Smooth muscle cell (in vitro differentiated cells): ENCODE data around the gene KCNJ12. TPM values are rescaled to one million over a fixed set of nuclear protein-coding genes. Genes with fewer than 3 reads are reported as not detected.
"Not testable (repeated sequence)": the region's sequence is repeated elsewhere in the genome, so short reads cannot be mapped to it uniquely, and the experiment has no call there.

Source experiments
- DNase-seq: peaks from one replicate; lab custom pipeline; 2025; ENCODE audit not compliant: unreplicated experiment; lab: John Stamatoyannopoulos, UW
- H2AFZ ChIP-seq: fragments of 200-600 bp; sonication (generic); 2 replicates; pipeline ENCODE4 v1.6.0; 2016; ENCODE audit warnings: antibody characterized with exemption, low read depth, mild to moderate bottlenecking
- H3F3A ChIP-seq: fragments of 200-600 bp; sonication (generic); 2 replicates; pipeline ENCODE4 v1.6.0; 2017; ENCODE audit warnings: antibody characterized with exemption, low read depth
- H3K27ac ChIP-seq: fragments of 200-600 bp; sonication (generic); 2 replicates; pipeline ENCODE4 v1.5.1; 2016; ENCODE audit warnings: low read depth, mild to moderate bottlenecking
- H3K27me3 ChIP-seq: fragments of 200-600 bp; sonication (generic); 2 replicates; pipeline ENCODE4 v1.6.1; 2016; ENCODE audit warnings: low read depth, mild to moderate bottlenecking
- H3K36me3 ChIP-seq: fragments of 200-600 bp; sonication (generic); 2 replicates; pipeline ENCODE4 v1.5.1; 2016; ENCODE audit warnings: low read depth
- H3K4me1 ChIP-seq: fragments of 200-600 bp; sonication (generic); 2 replicates; pipeline ENCODE4 v1.5.1; 2016; ENCODE audit warnings: low read depth
- H3K4me2 ChIP-seq: fragments of 200-600 bp; sonication (generic); 2 replicates; pipeline ENCODE4 v1.6.0; 2016; ENCODE audit warnings: mild to moderate bottlenecking
- H3K4me3 ChIP-seq: fragments of 200-600 bp; sonication (generic); 2 replicates; pipeline ENCODE4 v1.5.1; 2016; ENCODE audit warnings: mild to moderate bottlenecking
- H3K79me2 ChIP-seq: fragments of 200-600 bp; sonication (generic); 2 replicates; pipeline ENCODE4 v1.6.0; 2016; ENCODE audit warnings: low read depth, mild to moderate bottlenecking
- H3K9ac ChIP-seq: fragments of 200-600 bp; sonication (generic); 2 replicates; pipeline ENCODE4 v1.6.0; 2016; ENCODE audit warnings: low read depth
- H3K9me3 ChIP-seq: fragments of 200-600 bp; sonication (generic); replicated peaks from 2 replicates; pipeline ENCODE4 v1.5.1; 2016; ENCODE audit warnings: low read depth
- H4K20me1 ChIP-seq: fragments of 200-600 bp; sonication (generic); 2 replicates; pipeline ENCODE4 v1.6.0; 2016; ENCODE audit warnings: low read depth
- CTCF ChIP-seq: fragments of 200-600 bp; sonication (generic); IDR thresholded peaks from 2 replicates; pipeline ENCODE4 v1.5.1; 2017; ENCODE audit warnings: borderline replicate concordance, mild to moderate bottlenecking, antibody characterized with exemption; ENCODE audit not compliant: insufficient read depth, poor library complexity, severe bottlenecking
- WGBS: methylation state at CpG from one replicate; pipeline ENCODE4 v1.1.7; 2016; ENCODE audit warnings: low lambda C conversion rate; 5-methylcytosine and 5-hydroxymethylcytosine counted together
- polyA plus RNA-seq: library from polyadenylated mRNA; unstranded; fragments of >200 nt; fragmentation: Nextera tagmentation; extraction: Ambion mirVana; gene quantifications from 2 replicates; pipeline ENCODE4 v1.2.1, GENCODE V29; 2016
- total RNA-seq: library from RNA; depleted of rRNA; stranded (reverse); fragments of >200 nt; gene quantifications from 2 replicates; pipeline ENCODE4 v1.2.3, GENCODE V29; 2014

The KCNJ12 gene
- total and polyA plus RNA-seq, 2 experiments from 2014 or later = 0.04 to 0.18 TPM

- Histone ChIP-seq H3K36me3 (no peaks in the 10 kb centered on the region), H2AFZ (no peak overlapping the region), H3K4me3 (no peak overlapping the region), H3K27ac (no peak overlapping the region), H3K79me2 (no peaks in the 10 kb centered on the region), H3F3A (no peaks in the 10 kb centered on the region), H3K27me3 (no peaks in the 10 kb centered on the region), H3K9ac (no peak overlapping the region), H3K9me3 (no peaks in the 10 kb centered on the region), H3K4me1 (no peaks in the 10 kb centered on the region), H3K4me2 (no peak overlapping the region), H4K20me1 (no peaks in the 10 kb centered on the region)
- DNase-seq = no peak
- WGBS = 62% methylated on average over 7 of the region's 7 CpGs
- no peak for TF ChIP-seq CTCF
Observed at GRCh38 chr17:21339011-21339410, 37.1 kb upstream of the KCNJ12 start.

- H3K36me3 ChIP-seq, H4K20me1 ChIP-seq, H3K4me1 ChIP-seq, H3F3A ChIP-seq, H2AFZ ChIP-seq, H3K4me3 ChIP-seq, H3K27ac ChIP-seq, DNase-seq, H3K9ac ChIP-seq, H3K27me3 ChIP-seq, H3K4me2 ChIP-seq, H3K79me2 ChIP-seq, H3K9me3 ChIP-seq: not testable (repeated sequence)
- 90% methylated on average over 11 of the region's 11 CpGs for WGBS
Observed at GRCh38 chr17:21339571-21339970, 36.6 kb upstream of the KCNJ12 start.

- not testable (repeated sequence) for H3K79me2 ChIP-seq, H3K36me3 ChIP-seq
- WGBS = 93% methylated on average over 6 of the region's 6 CpGs
Observed at GRCh38 chr17:21340407-21340806, 35.8 kb upstream of the KCNJ12 start.

GRCh38 chr17:21341279-21341678, 34.9 kb upstream of the KCNJ12 start:
- H3K36me3 ChIP-seq, H3F3A ChIP-seq, H3K4me2 ChIP-seq, H2AFZ ChIP-seq, H3K9me3 ChIP-seq, H3K27me3 ChIP-seq, DNase-seq, H3K4me3 ChIP-seq, H3K4me1 ChIP-seq, H3K79me2 ChIP-seq, H4K20me1 ChIP-seq, H3K27ac ChIP-seq, H3K9ac ChIP-seq: not testable (repeated sequence)
- 80% methylated on average over 4 of the region's 4 CpGs for WGBS

More at GRCh38 chr17:21340407-21340806, 35.8 kb upstream of the KCNJ12 start:
- H4K20me1 ChIP-seq, H3K4me2 ChIP-seq, H3K9me3 ChIP-seq, H3F3A ChIP-seq, H3K27me3 ChIP-seq, DNase-seq, H3K4me1 ChIP-seq, H3K9ac ChIP-seq, H3K27ac ChIP-seq, H3K4me3 ChIP-seq, H2AFZ ChIP-seq: not testable (repeated sequence)

GRCh38 chr17:21341925-21342540, 34.1 kb upstream of the KCNJ12 start:
- H4K20me1 ChIP-seq, H3K27ac ChIP-seq, H3K4me2 ChIP-seq, H3K9me3 ChIP-seq, H3F3A ChIP-seq, H3K9ac ChIP-seq, H3K27me3 ChIP-seq, H3K4me1 ChIP-seq, H3K36me3 ChIP-seq, H3K79me2 ChIP-seq, DNase-seq, H2AFZ ChIP-seq, H3K4me3 ChIP-seq: not testable (repeated sequence)
- WGBS = 81% methylated on average over 8 of the region's 8 CpGs

GRCh38 chr17:21343061-21343949, 32.9 kb upstream of the KCNJ12 start:
- not testable (repeated sequence) for H3F3A ChIP-seq, H3K27ac ChIP-seq, H3K9ac ChIP-seq, H3K4me1 ChIP-seq, H3K4me2 ChIP-seq, H3K27me3 ChIP-seq, H3K79me2 ChIP-seq, H3K9me3 ChIP-seq, H3K36me3 ChIP-seq, DNase-seq, H4K20me1 ChIP-seq, H2AFZ ChIP-seq, H3K4me3 ChIP-seq
- 71% methylated on average over 11 of the region's 11 CpGs for WGBS

GRCh38 chr17:21344801-21345200, 31.4 kb upstream of the KCNJ12 start:
- not testable (repeated sequence) for H3K36me3 ChIP-seq, H3K4me2 ChIP-seq
- WGBS = 76% methylated on average over 4 of the region's 4 CpGs

More at GRCh38 chr17:21344801-21345200, 31.4 kb upstream of the KCNJ12 start:
- not testable (repeated sequence) for H3K4me1 ChIP-seq, H3F3A ChIP-seq, H3K9me3 ChIP-seq, H3K79me2 ChIP-seq, H3K27ac ChIP-seq, H3K4me3 ChIP-seq, H3K27me3 ChIP-seq, H2AFZ ChIP-seq, H3K9ac ChIP-seq, H4K20me1 ChIP-seq, DNase-seq
